D721Med (cell line): ENCODE results near the gene MTCL3.

Source experiments
- DNase-seq: peaks from one replicate; pipeline ENCODE4 v3.0.0; 2011; ENCODE audit warnings: low spot score; ENCODE audit not compliant: insufficient read length
- FAIRE-seq: peaks from 2 replicates; lab custom pipeline; 2011; peaks lifted over from hg19 to GRCh38; lab: Jason Lieb, UNC
- TF ChIP-seq, protein P1 (sequence below): IDR thresholded peaks from 2 replicates; pipeline ENCODE4 v1.5.1; 2012; ENCODE audit warnings: mild to moderate bottlenecking, control low read depth; ENCODE audit not compliant: insufficient read depth; ENCODE audit errors: missing control alignments

Gene MTCL3

DNA sequence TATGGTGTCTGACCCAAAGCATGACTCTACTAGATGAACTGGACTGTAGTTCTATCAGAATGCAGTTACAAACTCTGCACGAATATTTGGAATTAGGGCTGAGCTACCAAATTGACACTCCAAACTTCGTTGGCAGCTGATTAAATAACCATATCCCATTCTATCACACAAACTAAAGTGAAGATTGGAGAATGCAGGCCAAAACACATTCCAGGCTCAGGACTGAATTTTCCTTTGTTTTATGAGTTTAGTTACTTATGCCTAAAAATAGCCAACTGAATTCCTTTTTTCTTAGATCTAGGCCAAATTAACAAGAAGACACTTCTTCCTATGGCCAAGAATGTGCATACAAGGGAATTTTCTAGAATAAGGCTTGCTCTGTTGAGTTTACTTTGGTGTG, 50.2 kb downstream of the MTCL3 start:
- DNase-seq = no peak
- TF ChIP-seq, protein P1, sequence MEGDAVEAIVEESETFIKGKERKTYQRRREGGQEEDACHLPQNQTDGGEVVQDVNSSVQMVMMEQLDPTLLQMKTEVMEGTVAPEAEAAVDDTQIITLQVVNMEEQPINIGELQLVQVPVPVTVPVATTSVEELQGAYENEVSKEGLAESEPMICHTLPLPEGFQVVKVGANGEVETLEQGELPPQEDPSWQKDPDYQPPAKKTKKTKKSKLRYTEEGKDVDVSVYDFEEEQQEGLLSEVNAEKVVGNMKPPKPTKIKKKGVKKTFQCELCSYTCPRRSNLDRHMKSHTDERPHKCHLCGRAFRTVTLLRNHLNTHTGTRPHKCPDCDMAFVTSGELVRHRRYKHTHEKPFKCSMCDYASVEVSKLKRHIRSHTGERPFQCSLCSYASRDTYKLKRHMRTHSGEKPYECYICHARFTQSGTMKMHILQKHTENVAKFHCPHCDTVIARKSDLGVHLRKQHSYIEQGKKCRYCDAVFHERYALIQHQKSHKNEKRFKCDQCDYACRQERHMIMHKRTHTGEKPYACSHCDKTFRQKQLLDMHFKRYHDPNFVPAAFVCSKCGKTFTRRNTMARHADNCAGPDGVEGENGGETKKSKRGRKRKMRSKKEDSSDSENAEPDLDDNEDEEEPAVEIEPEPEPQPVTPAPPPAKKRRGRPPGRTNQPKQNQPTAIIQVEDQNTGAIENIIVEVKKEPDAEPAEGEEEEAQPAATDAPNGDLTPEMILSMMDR = no peak
- FAIRE-seq = no peak

- DNase-seq (no peak), FAIRE-seq (peak; percentile 11)
- TF ChIP-seq, protein P1 = no peak
Measured at GRCh38 chr6:127466416-127466815, 52.7 kb downstream of the MTCL3 start.

- TF ChIP-seq, protein P1 = peak; percentile 87
- FAIRE-seq (peak; percentile 91), DNase-seq (peak; percentile 32)
Measured at GRCh38 chr6:127464881-127465459, 54.2 kb downstream of the MTCL3 start.

- DNase-seq (no peak), FAIRE-seq (peak; percentile 35)
- TF ChIP-seq, protein P1 = no peak
Measured at GRCh38 chr6:127464161-127464880, 54.8 kb downstream of the MTCL3 start.

DNA sequence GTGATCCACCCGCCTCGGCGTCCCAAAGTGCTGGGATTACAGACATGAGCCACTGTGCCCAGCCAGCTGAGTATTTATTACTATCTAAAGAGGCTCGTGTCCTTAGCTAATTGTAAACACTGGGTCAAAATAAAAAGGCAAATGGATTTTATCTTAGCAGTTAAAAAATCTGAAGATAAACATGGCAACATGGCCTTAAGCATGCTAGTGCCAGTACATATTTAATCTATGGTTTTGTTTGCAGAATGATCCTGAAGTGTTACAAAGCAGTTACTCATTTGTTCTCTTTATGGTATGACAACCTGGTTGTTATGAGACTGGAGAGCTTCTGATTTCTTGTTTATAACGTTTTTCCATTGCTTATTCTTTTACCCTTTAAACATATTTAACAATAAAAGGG, 56.1 kb downstream of the MTCL3 start:
- TF ChIP-seq, protein P1 = no peak
- DNase-seq (no peak), FAIRE-seq (no peak)

DNA sequence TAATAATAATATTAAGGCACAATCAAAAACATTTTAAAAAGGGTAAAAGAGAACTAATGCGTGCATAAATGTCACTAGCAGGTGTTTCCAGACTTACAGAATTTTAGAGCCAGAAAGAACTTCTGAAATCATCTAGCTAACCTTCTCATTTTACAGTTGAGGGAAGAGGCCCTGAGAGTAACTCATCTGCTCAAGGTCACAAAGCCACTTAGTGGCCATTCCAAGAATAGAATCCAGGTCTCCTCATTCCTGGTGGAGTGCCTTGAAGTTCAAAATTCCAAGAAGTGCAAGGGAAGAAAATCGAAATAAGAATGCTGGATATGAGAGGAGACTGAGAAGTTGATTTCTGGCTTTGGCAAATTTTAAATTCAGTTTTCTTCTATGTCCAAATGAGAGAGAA, 56.8 kb downstream of the MTCL3 start:
- no peak for DNase-seq
- TF ChIP-seq, protein P1 = no peak
- FAIRE-seq = no peak

GRCh38 chr6:127460465-127460864, 58.7 kb downstream of the MTCL3 start:
- TF ChIP-seq, protein P1 = no peak
- FAIRE-seq (no peak), DNase-seq (no peak)
